Activated CD8-positive, alpha-beta T cell treated with anti-CD3 and anti-CD28 coated beads, Interleukin-2, amount 10 ng/mL, durations not matched to agents 7 days and 5 days (primary cell): ENCODE data around the gene FXYD4. TPM values are rescaled to one million over a fixed set of nuclear protein-coding genes. Genes with fewer than 3 reads are reported as not detected.

ENCODE experiments used
- ATAC-seq: fragments of 150-1000 bp; cut with Tn5 transposase; one replicate; pipeline ENCODE4 v1.10.0; 2021; ENCODE audit warnings: moderate library complexity
- CTCF ChIA-PET: fragments of 350-600 bp; sonication (Branson Sonifier 250); formaldehyde crosslinking; loops from one replicate; lab custom pipeline; 2021; ENCODE audit warnings: antibody characterized with exemption; lab: Charles Lee
- POLR2A ChIA-PET: fragments of 350-600 bp; sonication (Branson Sonifier 250); formaldehyde crosslinking; loops from one replicate; lab custom pipeline; 2021; ENCODE audit warnings: antibody characterized with exemption; lab: Charles Lee
- DNase-seq: peaks from one replicate; pipeline ENCODE4 v3.0.0-alpha.2; 2020
- H3K27ac Mint-ChIP-seq: one replicate; pipeline ENCODE4 v1.8.0; 2021; ENCODE audit warnings: mild to moderate bottlenecking, mixed read lengths
- H3K27me3 Mint-ChIP-seq: one replicate; pipeline ENCODE4 v1.8.0; 2021; ENCODE audit warnings: low read depth, mixed read lengths
- H3K36me3 Mint-ChIP-seq: one replicate; pipeline ENCODE4 v1.8.0; 2021; ENCODE audit warnings: low read depth, mixed read lengths
- H3K4me1 Mint-ChIP-seq: one replicate; pipeline ENCODE4 v1.8.0; 2021; ENCODE audit warnings: low read depth, mixed read lengths
- H3K4me3 Mint-ChIP-seq: one replicate; pipeline ENCODE4 v1.8.0; 2021; ENCODE audit warnings: mild to moderate bottlenecking, mixed read lengths
- H3K9me3 Mint-ChIP-seq: one replicate; pipeline ENCODE4 v1.8.0; 2022; ENCODE audit warnings: mixed read lengths; ENCODE audit not compliant: insufficient read depth
- total RNA-seq, 2 experiments: library from RNA; stranded (reverse); gene quantifications; one replicate each; pipeline ENCODE4 v1.2.3, GENCODE V29; 2021

Gene FXYD4
- total RNA-seq, 2 experiments from 2014 or later, result not detected

DNA sequence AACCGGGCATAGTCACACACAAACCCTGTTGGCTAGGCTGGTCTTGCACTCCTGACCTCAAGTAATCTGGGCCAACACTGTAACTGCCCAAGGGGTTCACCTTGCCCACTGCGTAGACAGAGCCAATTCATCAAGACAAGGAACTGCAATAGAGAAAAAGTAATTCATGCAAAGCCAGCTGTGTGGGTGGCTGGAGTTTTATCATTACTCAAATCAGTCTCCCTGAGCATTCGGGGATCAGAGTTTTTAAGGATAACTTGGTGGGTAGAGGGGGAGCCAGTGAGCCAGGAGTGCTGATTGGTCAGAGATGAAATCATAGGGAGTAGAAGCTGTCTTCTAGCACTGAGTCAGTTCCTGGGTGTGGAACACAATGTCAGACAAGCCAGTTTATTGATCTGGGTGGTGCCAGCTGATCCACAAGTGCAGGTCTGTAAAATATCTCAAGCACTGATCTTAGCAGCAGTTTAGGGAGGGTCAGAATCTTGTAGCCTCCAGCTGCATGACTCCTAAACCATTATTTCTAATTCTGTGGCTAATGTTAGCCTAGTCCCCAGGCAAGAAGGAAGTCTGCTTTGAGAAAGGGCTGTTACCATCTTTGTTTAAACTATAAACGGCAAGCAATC lies 15.6 kb upstream of the FXYD4 start:
- ChIA-PET CTCF (interaction anchor here (1.2 to 1.7 kb wide), 4 partner anchors 9 to 154 kb away, joined by 3 to 9 read pairs (median 4); no protein-coding TSS in a partner anchor), POLR2A (no interaction called here)
- peaks cover 4% of the 10 kb centered on the region for H3K36me3 Mint-ChIP-seq
- DNase-seq (no peak), ATAC-seq (no peak)
- H3K4me3 Mint-ChIP-seq, result no peak overlapping the region
- H3K27me3 Mint-ChIP-seq, result peaks cover 9% of the 10 kb centered on the region
- H3K9me3 Mint-ChIP-seq, result no peaks in the 10 kb centered on the region
- H3K27ac Mint-ChIP-seq, result peak overlapping the region; percentile 36
- H3K4me1 Mint-ChIP-seq, result peaks cover 24% of the 10 kb centered on the region

DNA sequence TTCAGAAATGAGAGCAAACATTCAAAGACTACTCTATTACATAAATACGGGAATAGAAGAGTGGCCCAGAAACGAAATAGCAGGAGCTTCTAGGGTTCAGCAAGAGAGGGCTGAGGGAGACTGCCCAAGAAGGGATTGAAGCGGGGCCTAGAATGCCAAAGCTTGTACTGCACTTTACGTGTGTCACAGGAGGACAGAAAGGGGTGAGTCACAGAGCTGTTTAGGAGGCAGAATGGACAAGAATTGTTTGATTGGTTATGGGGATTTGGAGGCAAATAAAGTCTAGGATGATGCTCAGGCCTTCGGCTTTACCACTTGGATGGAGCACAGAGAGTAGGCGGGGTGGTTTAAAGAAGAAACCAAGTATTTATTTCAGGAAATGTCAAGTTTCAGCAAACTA lies 11.3 kb upstream of the FXYD4 start:
- POLR2A ChIA-PET, result no interaction called here
- H3K36me3 Mint-ChIP-seq, result peaks cover 9% of the 10 kb centered on the region
- DNase-seq (no peak), ATAC-seq (no peak)
- H3K27me3 Mint-ChIP-seq, result no peaks in the 10 kb centered on the region
- H3K9me3 Mint-ChIP-seq, result no peaks in the 10 kb centered on the region
- H3K27ac Mint-ChIP-seq, result peak overlapping the region; percentile 44
- peak overlapping the region; percentile 9 for H3K4me3 Mint-ChIP-seq
- H3K4me1 Mint-ChIP-seq, result peaks cover 46% of the 10 kb centered on the region
- CTCF ChIA-PET, result interaction anchor here (1.2 kb wide), 1 partner anchor 11 kb away, joined by 5 read pairs; no protein-coding TSS in a partner anchor

DNA sequence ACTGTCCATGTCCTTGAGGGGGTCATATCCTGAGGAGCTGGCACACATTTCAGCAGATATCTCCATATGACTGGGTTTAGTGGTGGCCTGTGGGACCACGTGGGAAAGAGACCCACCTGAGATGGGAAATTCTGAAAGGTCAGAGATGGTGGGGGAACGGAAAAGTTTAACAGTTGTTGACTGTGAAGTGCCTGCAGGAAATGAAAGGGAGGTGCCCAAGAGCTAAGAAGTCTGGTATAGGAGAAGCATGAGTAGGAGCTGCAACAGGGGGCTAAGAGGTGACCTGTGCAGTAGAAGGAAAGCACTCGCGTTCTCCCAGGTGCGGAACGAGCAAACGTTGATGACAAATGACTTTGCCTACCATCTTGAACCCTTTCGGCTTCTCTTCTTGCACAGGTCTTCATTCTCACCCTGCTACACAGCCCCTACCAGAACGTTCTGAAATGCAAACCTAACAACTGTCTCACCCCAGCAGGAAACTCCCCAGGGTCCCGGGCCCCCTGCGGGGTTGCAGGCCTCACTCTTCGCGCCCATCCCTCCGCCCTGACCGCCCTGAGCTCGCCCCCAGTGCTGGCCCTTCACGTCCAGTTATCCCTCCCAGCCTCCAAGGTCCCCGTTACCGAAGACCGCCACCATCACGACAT lies 9.8 kb upstream of the FXYD4 start:
- Mint-ChIP-seq H3K27ac (peak overlapping the region; percentile 96), H3K27me3 (no peaks in the 10 kb centered on the region), H3K36me3 (peaks cover 9% of the 10 kb centered on the region), H3K4me1 (peaks cover 38% of the 10 kb centered on the region), H3K4me3 (peak overlapping the region; percentile 96), H3K9me3 (no peaks in the 10 kb centered on the region)
- CTCF ChIA-PET, result interaction anchor here (0.7 to 1.1 kb wide), 6 partner anchors 13 to 92 kb away, joined by 3 to 4 read pairs (median 3); no protein-coding TSS in a partner anchor
- DNase-seq (peak; percentile 38), ATAC-seq (peak; percentile 18)
- POLR2A ChIA-PET, result interaction anchor here (0.6 to 1.5 kb wide), 9 partner anchors 24 to 223 kb away, joined by 3 to 5 read pairs (median 3); partner anchors contain the start of gene HNRNPF

DNA sequence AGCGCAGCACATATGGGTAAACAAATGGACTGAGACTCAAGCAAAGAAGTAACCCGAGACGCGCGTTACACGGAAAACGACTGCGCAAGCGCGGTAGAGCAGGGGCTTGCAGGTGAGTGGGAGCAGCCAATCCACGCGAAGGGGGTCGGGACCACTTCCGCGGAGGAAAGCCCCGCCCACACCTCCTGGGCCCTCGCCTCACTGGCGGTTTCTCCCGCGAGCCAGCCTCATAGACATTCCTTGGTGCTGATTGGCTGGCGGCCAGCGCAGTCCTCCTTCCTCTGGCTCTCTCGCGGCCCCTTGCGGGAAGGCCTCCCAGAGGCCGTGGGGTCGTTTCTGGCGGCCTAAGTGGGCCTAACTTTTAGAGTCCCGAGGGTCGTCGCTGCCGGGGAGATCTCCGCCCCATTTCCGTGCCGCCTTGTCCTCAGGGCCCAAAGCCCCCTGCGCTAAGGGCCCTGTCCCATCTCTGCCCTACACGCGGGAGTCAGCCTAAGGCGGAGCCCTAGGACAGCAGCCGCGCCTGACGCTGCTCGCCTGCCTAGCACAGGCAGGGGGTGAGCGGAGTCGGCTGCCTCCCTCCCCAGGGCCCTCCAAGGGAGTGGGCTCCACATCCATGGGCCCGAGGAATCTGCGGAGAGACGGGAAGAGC lies 9.1 kb upstream of the FXYD4 start:
- ChIA-PET CTCF (interaction anchor here (0.7 to 1.6 kb wide), 8 partner anchors 13 to 93 kb away, joined by 3 to 6 read pairs (median 3); no protein-coding TSS in a partner anchor), POLR2A (interaction anchor here (0.6 to 1.5 kb wide), 8 partner anchors 24 to 223 kb away, joined by 3 to 5 read pairs (median 3); partner anchors contain the start of gene HNRNPF)
- Mint-ChIP-seq H3K4me3 (peak overlapping the region; percentile 96), H3K36me3 (peaks cover 9% of the 10 kb centered on the region), H3K9me3 (no peaks in the 10 kb centered on the region), H3K4me1 (peaks cover 38% of the 10 kb centered on the region), H3K27me3 (no peaks in the 10 kb centered on the region), H3K27ac (peak overlapping the region; percentile 96)
- peak; percentile 99 for DNase-seq
- ATAC-seq, result peak; percentile 99

DNA sequence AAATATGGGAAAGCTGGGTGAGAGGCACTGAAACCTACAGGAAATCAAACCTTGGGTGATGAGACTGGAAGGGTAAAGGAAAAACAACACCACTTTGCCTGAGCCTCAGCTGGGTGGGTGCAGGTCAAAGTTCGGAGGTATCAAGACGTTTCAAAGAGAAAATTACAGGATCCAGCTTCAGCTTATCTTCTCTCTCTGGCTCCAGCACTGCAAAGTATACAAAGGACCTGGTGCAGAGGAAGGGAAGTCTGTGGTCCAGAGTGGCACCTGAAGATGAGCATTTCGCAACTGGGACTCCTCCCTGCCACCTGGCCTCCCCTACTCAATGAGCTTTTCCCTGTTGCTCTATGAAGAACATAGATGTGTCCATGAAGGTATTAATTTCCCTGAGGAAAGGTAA lies 6.4 kb upstream of the FXYD4 start:
- ATAC-seq (no peak), DNase-seq (no peak)
- ChIA-PET CTCF (interaction anchor here (0.7 to 0.8 kb wide), 2 partner anchors 9 to 16 kb away, joined by 3 read pairs; no protein-coding TSS in a partner anchor), POLR2A (no interaction called here)
- Mint-ChIP-seq H3K36me3 (peaks cover 9% of the 10 kb centered on the region), H3K4me1 (peaks cover 33% of the 10 kb centered on the region), H3K9me3 (no peaks in the 10 kb centered on the region), H3K27ac (no peak overlapping the region), H3K4me3 (no peak overlapping the region), H3K27me3 (no peaks in the 10 kb centered on the region)

DNA sequence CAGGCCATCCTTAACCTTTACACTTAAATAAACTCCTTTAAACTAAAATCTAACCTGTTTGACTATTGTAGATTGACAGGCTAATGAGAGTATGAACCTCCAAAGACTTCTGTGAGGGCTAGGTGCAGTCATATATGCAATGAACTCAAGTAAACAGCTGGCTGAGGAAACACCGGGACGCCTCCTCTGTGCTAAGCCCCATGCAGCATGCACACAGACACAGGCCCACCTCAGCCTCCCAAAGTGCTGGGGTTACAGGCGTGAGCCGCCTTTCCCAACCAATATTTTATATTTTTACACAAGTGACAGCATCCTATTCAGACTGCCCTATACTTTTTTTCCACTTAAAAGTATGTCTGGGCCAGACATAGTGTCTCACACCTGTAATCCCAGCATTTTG lies 1.5 kb upstream of the FXYD4 start:
- no peaks in the 10 kb centered on the region for H3K9me3 Mint-ChIP-seq
- H3K27ac Mint-ChIP-seq, result no peak overlapping the region
- ATAC-seq (no peak), DNase-seq (no peak)
- ChIA-PET CTCF (interaction anchor here (1.2 kb wide), 1 partner anchor 21 kb away, joined by 3 read pairs; no protein-coding TSS in a partner anchor), POLR2A (interaction anchor here (1.2 kb wide), 1 partner anchor 13 kb away, joined by 3 read pairs; no protein-coding TSS in a partner anchor)
- peaks cover 21% of the 10 kb centered on the region for H3K4me1 Mint-ChIP-seq
- H3K27me3 Mint-ChIP-seq, result no peaks in the 10 kb centered on the region
- H3K4me3 Mint-ChIP-seq, result no peak overlapping the region
- no peaks in the 10 kb centered on the region for H3K36me3 Mint-ChIP-seq

DNA sequence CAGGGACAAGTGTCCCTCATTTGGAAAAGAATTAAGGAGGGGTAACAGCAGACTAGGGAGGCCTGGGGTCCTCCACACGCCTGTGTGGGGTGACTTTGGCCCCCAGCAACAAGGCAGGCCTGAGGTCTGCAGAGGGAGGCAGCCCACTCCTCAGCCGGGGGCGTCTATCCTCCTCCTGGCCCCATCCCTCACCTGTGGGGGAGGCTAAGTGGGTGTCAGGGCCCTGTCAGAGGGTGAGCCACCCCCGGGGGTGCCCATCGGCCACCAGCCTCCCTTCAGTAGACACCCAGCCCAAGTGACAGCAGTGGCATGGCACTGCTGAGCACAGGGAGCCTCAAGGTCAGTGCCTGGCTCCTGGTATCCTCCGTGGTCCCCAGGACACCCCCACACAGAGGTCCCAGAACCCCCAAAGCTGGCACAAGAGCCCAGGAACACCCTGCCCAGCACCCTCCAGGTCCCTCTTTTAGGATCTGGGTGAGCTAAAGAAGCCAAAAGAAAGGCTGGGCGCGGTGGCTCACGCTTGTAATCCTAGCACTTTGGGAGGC lies 693 bp upstream of the FXYD4 start:
- Mint-ChIP-seq H3K36me3 (no peaks in the 10 kb centered on the region), H3K27me3 (no peaks in the 10 kb centered on the region), H3K4me1 (peaks cover 19% of the 10 kb centered on the region), H3K9me3 (no peaks in the 10 kb centered on the region), H3K4me3 (no peak overlapping the region), H3K27ac (no peak overlapping the region)
- ChIA-PET CTCF (interaction anchor here (1.3 kb wide), 1 partner anchor 10 kb away, joined by 3 read pairs; no protein-coding TSS in a partner anchor), POLR2A (interaction anchor here (0.6 to 1.2 kb wide), 2 partner anchors 12 to 17 kb away, joined by 3 read pairs; no protein-coding TSS in a partner anchor)
- DNase-seq (no peak), ATAC-seq (no peak)

DNA sequence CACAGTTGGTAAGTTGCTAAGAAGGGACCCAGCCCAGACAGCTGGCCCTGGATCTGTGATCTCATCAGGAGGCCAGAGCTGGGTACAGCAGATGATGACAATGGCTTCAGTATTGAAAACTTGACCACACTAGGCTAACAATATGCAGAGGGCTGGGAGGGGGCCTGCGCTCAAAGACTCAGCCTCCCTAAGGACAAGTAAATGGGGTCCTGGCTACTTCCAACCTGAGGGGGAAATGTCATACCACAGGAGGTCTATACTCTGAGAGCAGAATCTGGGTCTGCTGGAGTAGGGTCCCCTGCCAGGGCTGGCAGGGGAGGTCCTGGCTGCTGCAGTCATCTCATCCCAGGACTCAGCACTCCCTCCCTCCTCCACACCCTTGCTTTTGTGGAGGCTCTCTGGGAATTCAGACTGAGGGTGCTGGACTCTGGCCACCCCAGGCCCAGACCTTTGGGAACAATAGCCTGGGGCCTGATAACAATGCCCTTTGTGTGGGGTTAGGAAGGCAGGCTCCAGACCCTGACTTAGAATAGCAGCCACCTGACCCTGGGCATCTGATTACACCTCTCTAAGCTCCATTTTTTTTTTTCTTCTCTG lies 1.4 kb downstream of the FXYD4 start:
- ChIA-PET POLR2A (interaction anchor here (1.2 kb wide), 1 partner anchor 12 kb away, joined by 3 read pairs; no protein-coding TSS in a partner anchor), CTCF (interaction anchor here (0.9 to 1.5 kb wide), 2 partner anchors 23 to 24 kb away, joined by 3 read pairs; no protein-coding TSS in a partner anchor)
- Mint-ChIP-seq H3K36me3 (no peaks in the 10 kb centered on the region), H3K27me3 (no peaks in the 10 kb centered on the region), H3K4me1 (peaks cover 19% of the 10 kb centered on the region), H3K27ac (no peak overlapping the region), H3K4me3 (no peak overlapping the region), H3K9me3 (no peaks in the 10 kb centered on the region)
- ATAC-seq (no peak), DNase-seq (no peak)

DNA sequence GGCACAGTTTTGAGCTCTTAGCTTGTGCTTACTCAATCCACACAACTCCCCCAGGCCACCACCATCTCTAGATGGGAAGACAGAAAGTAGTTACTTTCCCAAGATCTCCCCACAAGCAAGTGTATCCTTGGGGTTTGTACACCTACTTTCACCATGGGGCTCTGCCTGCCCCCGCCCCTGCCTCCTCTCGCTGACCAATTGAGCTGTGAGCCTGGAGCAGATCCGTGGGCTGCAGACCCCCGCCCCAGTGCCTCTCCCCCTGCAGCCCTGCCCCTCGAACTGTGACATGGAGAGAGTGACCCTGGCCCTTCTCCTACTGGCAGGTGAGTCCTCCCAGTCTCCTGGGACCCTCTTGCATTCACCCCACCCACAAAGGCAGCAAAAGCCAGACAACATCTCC lies 2.0 kb downstream of the FXYD4 start:
- Mint-ChIP-seq H3K27ac (no peak overlapping the region), H3K4me1 (peaks cover 19% of the 10 kb centered on the region), H3K27me3 (no peaks in the 10 kb centered on the region), H3K4me3 (no peak overlapping the region), H3K9me3 (no peaks in the 10 kb centered on the region), H3K36me3 (no peaks in the 10 kb centered on the region)
- ChIA-PET CTCF (interaction anchor here (0.9 kb wide), 1 partner anchor 24 kb away, joined by 3 read pairs; no protein-coding TSS in a partner anchor), POLR2A (interaction anchor here (0.7 kb wide), 2 partner anchors 9 to 13 kb away, joined by 3 read pairs; no protein-coding TSS in a partner anchor)
- DNase-seq (no peak), ATAC-seq (no peak)

DNA sequence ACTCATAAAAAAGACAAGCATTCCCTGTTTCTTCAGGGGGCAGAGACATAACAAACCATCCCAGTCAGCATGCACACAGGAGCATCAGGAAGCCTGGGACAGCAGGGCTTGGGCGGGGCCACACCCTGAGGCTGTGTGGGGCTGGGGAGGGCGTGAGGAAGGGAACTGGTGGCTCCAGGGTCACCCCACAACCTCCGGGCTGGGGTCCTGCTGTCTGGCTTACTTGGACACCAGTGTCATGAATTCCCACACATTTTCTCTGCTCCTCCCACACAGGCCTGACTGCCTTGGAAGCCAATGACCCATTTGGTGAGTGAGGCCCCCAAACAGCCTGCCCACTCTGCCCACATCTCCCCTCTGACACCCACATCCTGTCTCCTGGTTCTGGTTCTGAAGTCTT lies 2.8 kb downstream of the FXYD4 start:
- CTCF ChIA-PET, result no interaction called here
- POLR2A ChIA-PET, result no interaction called here
- Mint-ChIP-seq H3K36me3 (no peaks in the 10 kb centered on the region), H3K9me3 (no peaks in the 10 kb centered on the region), H3K4me1 (peaks cover 19% of the 10 kb centered on the region), H3K4me3 (no peak overlapping the region), H3K27me3 (no peaks in the 10 kb centered on the region), H3K27ac (no peak overlapping the region)
- no peak for DNase-seq
- no peak for ATAC-seq
